ENCODE results near the gene CNTLN.
"Not testable (repeated sequence)": the region's sequence is repeated elsewhere in the genome, so short reads cannot be mapped to it uniquely, and the experiment has no call there.

CNTLN gene

GRCh38 chr9:17521100-17521855 is 386.4 kb downstream of the CNTLN start:
- DNase-seq = no peak

- not testable (repeated sequence) for DNase-seq
These were observed 391.9 kb downstream of the CNTLN start for GRCh38 chr9:17526726-17527125.

GRCh38 chr9:17528859-17529258 is 394.0 kb downstream of the CNTLN start:
- no peak for DNase-seq

- peak; percentile 44 for DNase-seq
These were observed 396.9 kb downstream of the CNTLN start for GRCh38 chr9:17531642-17532254.

GRCh38 chr9:17532461-17532860 is 397.6 kb downstream of the CNTLN start:
- no peak for DNase-seq

- no peak for DNase-seq
These were observed 400.3 kb downstream of the CNTLN start for GRCh38 chr9:17535176-17535575.

- no peak for DNase-seq
These were observed 401.2 kb downstream of the CNTLN start for GRCh38 chr9:17536027-17536426.

GRCh38 chr9:17551023-17551422 is 416.2 kb downstream of the CNTLN start:
- no peak for DNase-seq

Data from activated CD4-positive, alpha-beta T cell treated with anti-CD3 and anti-CD28 coated beads, Interleukin-10, Interleukin-2, amounts not matched to agents 100 ng/mL and 50 ng/mL, durations not matched to agents 16 hours and 8 hours (primary cell).